GM12891 (cell line): Measurements from ENCODE around the gene VTI1A.

ENCODE experiments used
- POLR2A ChIP-seq: IDR thresholded peaks from 2 replicates; pipeline ENCODE4 v1.6.1; 2011; ENCODE audit warnings: low read depth, low read length, control low read depth
- POLR2AphosphoS5 ChIP-seq: IDR thresholded peaks from 2 replicates; pipeline ENCODE4 v1.6.1; 2011; ENCODE audit warnings: low read depth, low read length, control low read depth
- TAF1 ChIP-seq: IDR thresholded peaks from 2 replicates; pipeline ENCODE4 v1.6.1; 2011; ENCODE audit warnings: low read depth, low read length, control low read depth

DNA sequence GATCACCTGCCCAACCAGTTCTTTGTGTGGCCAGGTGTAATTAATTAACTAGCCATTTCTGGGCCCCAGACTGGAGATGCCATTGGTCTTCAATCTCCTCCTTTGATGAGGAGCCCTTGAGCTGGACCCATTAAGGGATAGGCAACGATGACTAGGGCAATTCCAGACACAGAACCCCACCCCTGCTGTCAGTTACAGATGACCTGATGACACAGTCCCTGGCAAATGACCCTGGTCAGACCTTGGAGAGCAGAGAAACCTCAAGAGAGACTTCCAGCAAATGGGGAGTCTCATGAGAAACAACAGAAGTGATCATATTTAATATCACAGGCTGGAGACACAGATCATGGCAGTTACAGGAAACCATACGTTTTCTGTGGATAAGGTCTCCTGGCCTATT, 401.2 kb downstream of the VTI1A start:
- TF ChIP-seq TAF1 (no peak), POLR2A (no peak), POLR2AphosphoS5 (no peak)
